ENCODE measurements around the gene SLC25A14.
"Not testable (repeated sequence)": the region's sequence is repeated elsewhere in the genome, so short reads cannot be mapped to it uniquely, and the experiment has no call there.

The SLC25A14 gene

DNA sequence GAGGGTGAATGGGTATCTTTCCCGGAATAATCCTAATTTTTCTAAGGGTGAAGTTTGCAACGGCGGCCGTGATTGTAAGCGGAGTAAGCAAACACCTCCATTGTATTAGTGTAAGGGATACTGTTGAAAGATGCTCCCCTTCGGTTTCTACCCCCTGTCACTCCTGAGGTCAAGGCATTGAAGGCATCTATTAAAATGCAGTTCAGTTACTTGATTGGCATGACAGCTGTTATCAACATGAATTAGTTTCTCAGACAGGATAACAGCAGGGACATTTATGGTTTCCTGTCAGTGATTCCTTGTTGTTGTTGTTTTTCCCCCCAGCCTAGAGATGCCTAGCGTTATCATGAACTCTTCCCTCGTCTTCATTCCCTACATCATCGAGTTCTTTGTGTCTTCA lies 552 bp downstream of the SLC25A14 start:
- TF ChIP-seq, protein P1, sequence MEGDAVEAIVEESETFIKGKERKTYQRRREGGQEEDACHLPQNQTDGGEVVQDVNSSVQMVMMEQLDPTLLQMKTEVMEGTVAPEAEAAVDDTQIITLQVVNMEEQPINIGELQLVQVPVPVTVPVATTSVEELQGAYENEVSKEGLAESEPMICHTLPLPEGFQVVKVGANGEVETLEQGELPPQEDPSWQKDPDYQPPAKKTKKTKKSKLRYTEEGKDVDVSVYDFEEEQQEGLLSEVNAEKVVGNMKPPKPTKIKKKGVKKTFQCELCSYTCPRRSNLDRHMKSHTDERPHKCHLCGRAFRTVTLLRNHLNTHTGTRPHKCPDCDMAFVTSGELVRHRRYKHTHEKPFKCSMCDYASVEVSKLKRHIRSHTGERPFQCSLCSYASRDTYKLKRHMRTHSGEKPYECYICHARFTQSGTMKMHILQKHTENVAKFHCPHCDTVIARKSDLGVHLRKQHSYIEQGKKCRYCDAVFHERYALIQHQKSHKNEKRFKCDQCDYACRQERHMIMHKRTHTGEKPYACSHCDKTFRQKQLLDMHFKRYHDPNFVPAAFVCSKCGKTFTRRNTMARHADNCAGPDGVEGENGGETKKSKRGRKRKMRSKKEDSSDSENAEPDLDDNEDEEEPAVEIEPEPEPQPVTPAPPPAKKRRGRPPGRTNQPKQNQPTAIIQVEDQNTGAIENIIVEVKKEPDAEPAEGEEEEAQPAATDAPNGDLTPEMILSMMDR (IDR thresholded peaks at IDR 0.05; ENCODE audit: low read depth, low read length), result no peak
- no peak for DNase-seq (ENCODE audit: extremely low read depth, low read depth)

DNA sequence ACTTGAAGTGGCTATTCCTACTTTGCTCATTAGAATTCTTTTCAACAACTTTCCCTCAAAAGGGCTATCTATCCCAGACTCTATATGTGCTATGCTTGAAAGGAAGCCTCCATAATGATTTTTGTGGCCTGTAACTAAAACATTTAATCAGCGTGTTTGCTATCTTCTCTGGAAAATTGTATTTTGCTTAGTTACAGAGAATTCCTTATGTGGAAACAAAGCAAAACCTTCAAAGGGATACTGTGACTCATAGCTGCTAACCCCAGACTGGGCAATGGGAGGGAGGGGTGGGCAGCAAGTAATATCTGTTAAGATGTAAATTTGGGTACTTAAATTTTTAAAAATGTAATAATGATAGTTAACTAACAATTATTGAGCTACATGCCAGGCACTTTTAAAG lies 3.7 kb downstream of the SLC25A14 start:
- DNase-seq (ENCODE audit: extremely low read depth, low read depth), result no peak
- TF ChIP-seq, protein P1 (IDR thresholded peaks at IDR 0.05; ENCODE audit: low read depth, low read length), result no peak

DNA sequence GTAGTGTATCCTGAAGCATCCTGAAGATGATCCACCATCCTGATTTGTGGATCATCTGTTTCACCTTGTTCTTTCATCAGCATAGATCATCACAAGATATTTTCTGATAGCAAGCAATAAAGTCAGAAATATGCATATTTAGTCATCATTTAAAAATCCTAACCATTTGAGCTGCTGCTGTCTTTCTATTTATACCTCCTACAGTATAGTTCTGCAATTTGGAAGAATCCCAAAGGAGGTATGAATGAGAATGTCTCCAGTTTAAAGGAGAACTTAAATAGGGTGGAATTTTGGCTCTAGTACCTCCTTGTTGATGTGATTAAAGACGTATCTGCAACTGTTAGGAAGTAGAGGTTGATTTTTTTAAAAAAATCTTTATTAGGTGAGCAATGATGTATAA lies 7.6 kb downstream of the SLC25A14 start:
- TF ChIP-seq, protein P1 (IDR thresholded peaks at IDR 0.05; ENCODE audit: low read depth, low read length), result no peak

DNA sequence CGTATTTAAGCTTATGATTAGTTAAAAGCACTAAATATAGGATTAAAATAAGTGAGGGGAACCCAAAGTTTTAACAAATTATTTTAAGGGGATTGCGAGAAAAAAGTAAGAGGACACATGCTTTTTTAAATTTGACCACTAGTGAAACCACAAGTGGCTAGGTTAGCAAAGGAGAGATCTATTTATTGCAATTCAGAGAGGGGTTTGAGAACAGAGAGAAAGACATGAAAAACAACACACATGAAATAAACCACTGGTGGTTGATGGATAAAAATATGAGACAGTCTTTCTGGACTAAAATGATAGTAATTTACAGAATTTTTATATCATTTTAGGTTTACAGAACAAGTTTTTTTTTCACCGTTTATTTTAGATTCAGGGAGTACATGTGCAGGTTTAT lies 11.8 kb downstream of the SLC25A14 start:
- TF ChIP-seq, protein P1 (IDR thresholded peaks at IDR 0.05; ENCODE audit: low read depth, low read length), result no peak
- no peak for DNase-seq (ENCODE audit: extremely low read depth, low read depth)

More for the DNA sequence above, 7.6 kb downstream of the SLC25A14 start:
- no peak for DNase-seq (ENCODE audit: extremely low read depth, low read depth)

DNA sequence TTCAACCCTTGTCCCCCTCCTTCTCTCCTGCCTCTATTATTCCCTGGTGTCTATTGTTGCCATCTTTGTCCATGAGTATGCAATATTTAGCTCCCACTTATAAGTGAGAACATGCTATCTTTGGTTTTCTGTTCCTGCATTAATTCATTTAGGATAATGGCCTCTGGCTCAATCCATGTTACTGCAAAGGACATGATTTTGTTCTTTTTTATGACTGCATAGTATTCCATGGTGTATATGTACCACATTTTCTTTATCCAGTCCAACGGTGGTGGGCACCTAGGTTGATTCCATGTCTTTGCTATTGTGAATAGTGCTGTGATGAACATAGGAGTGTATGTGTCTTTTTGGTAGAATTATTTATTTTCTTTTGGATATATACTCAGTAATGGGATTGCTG lies 12.3 kb downstream of the SLC25A14 start:
- not testable (repeated sequence) for DNase-seq (ENCODE audit: extremely low read depth, low read depth)

DNA sequence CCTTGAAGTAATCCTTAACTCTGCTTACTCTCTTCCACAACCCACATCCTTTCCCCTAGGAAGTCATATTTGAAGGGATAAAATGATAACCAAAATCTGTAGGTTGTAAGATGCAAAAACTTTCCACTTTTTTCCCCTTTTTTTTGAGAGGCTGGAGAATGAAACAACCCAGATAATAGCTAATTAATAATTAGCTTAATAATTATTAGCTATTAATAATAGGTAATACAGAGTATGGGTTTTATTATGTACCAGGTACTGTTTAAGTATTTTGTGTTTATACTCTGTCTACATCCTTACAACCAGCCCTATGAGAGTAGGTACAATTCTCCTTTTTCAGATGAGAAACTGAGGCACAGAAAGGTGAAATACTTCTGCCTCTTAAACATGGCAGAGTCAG lies 36.4 kb downstream of the SLC25A14 start:
- TF ChIP-seq, protein P1 (IDR thresholded peaks at IDR 0.05; ENCODE audit: low read depth, low read length), result no peak
- no peak for DNase-seq (ENCODE audit: extremely low read depth, low read depth)

DNA sequence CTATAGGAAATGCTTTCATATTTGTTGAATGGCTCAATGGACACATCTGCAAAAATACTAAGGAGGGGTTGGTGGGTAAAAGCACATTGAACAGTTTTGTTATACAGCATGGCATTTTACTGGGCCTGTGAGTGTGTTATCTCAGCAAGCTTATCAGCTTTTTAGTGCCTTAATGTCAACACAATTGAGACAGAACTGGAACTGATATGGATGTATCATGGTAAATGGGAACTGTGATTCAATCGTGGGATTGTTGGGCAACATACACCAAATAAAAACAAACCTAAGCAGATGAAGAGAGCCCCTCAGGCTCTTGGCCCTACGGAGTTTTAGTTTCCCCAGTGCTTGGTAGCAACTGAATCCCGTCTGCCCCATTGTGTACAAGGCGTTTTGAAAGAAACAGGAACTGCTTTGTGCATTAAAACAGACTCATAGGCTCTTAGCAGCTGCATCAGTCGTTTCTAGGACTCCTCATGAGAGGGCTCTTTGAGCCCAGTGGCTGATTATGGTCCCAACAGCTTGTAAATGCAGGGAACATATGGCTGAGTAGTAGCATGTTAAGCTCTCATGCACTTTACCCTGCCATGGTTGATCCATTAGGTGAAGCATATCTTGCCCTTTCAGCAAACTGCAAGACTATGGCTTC lies 38.4 kb downstream of the SLC25A14 start:
- DNase-seq (ENCODE audit: extremely low read depth, low read depth), result no peak
- TF ChIP-seq, protein P1 (IDR thresholded peaks at IDR 0.05; ENCODE audit: low read depth, low read length), result no peak

DNA sequence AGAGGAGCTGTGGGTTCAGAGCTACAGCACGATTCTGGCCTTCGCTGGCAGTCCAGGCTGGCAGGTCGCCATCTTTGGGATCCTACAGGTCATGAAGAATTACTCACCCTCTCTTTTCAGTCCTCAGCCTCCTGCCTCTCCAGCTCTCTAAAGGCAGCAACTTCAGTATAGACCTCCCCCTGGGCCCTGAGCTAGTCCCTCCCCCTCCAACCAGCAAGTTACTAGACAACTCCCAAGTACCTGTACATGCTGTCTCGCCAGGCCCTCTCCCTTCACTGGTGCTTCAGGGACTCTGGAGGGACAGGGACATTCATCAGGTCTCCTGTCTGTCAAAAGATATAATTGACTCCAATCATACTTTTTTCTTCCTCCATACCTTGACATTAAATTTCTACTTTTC lies 45.8 kb downstream of the SLC25A14 start, which contains the start of gene GPR119:
GPR119 (minus strand) TSS at position 155 of the 400 bp plus-strand sequence. CDS start 227 bp downstream, outside the sequence.
- TF ChIP-seq, protein P1 (IDR thresholded peaks at IDR 0.05; ENCODE audit: low read depth, low read length), result no peak
- DNase-seq (ENCODE audit: extremely low read depth, low read depth), result no peak
